ENCODE results near the gene ERI3. TPM values are rescaled to one million over a fixed set of nuclear protein-coding genes. Genes with fewer than 3 reads are reported as not detected.
A peak's percentile ranks its signal among the peaks of the same experiment; 100 is the strongest.

The ERI3 gene
- total and polyA plus RNA-seq, 2 of the 13 experiments (the other 11 are each of a cell fraction or from before 2014, with no cell fraction given): 35.6 to 35.9 TPM

DNA sequence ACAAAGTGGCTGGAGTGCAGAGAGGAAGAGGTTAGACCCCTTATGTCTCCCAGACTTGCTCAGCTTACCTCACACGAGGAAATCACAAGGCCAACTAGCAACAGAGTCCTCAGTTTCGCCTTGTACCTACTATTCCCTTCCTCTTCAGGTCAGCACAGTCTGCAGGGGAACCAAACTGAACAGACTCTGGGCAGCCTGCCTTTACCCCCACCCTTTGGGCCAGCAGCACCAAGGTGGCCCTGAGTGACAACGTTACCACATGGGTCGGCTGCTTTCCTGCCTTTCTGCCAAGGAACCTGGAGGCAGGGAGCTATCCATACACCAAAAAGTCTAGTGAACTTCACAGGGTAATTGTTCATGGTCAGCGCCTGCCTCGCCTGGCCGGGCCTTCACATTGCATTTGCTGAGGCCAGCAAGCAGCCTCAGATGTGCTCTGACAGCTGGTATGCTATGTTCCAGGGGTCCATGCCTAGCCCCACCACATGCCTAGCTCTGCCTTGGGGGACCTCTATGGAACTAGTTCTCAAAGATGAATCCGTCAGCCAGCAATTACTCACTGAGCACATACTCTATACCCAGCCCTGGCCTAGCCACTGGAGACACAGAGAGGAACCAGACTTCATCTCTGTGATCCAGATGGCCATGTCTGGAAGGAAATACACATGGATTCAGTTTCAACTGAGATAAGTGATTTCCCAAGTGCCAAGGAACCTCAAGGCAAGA is 72.2 kb downstream of the ERI3 start:
- H3K4me2 ChIP-seq (ENCODE audit: low read depth, low read length): peak overlapping the region; percentile 67
- no peak for FAIRE-seq
- peak overlapping the region in 1 of 3 experiments; percentile 12; a peak in 1 of 6 replicates for H3K4me3 ChIP-seq (replicated peaks in 1 of 3; ENCODE audit: insufficient read depth in 1 of 3, low read depth in 2 of 3, low read length in 3 of 3)
- no peak overlapping the region for H2AFZ ChIP-seq (ENCODE audit: low read length)
- TSS peak; percentile 75 for BruUV-seq (replicated peaks)
- ChIA-PET POLR2A (interaction anchor here (0.8 to 5.5 kb wide), 22 partner anchors 10 to 735 kb away, joined by 3 to 82 read pairs (median 8); partner anchors contain the start of genes ARMH1, DMAP1, KDM4A and TMEM53), CTCF (ENCODE audit: low intra/inter-chr PET ratio, low total read pairs) (interaction anchor here (0.7 to 0.8 kb wide), 2 partner anchors 35 to 65 kb away, joined by 3 read pairs; no protein-coding TSS in a partner anchor)
- H3K9ac ChIP-seq (ENCODE audit: insufficient read depth, low read depth, low read length): peak overlapping the region; percentile 53
- in situ Hi-C loops (cut with HindIII; ENCODE audit: extremely low pct_ligation_motif_present, low pct_unique_long_range_greater_than_20kb): loop anchor here (5.0 kb wide), 1 partner anchor 46 kb away; no protein-coding TSS in a partner anchor
- peak; percentile 37 for ATAC-seq
- peak; percentile 12 for DNase-seq (ENCODE audit: low spot score)
- H3K36me3 ChIP-seq (replicated peaks in 1 of 2; ENCODE audit: control insufficient read depth in 1 of 2, insufficient read depth in 2 of 2, low read length in 2 of 2): peaks cover 0 to 3% of the 10 kb centered on the region in 2 experiments; a peak in 1 of 5 replicates
- H3K27me3 ChIP-seq (ENCODE audit: control insufficient read depth in 1 of 2, insufficient read depth in 2 of 2, low read length in 2 of 2): no peaks in the 10 kb centered on the region
- peak overlapping the region; percentile 79 for H3K27ac ChIP-seq (ENCODE audit: extremely low read length, insufficient read depth, low read length)
- peaks cover 44% of the 10 kb centered on the region for H3K4me1 ChIP-seq (ENCODE audit: insufficient read depth, low read length)
- no peaks in the 10 kb centered on the region for H3K9me3 ChIP-seq (ENCODE audit: low read length)
- 52% methylated on average over 5 of the region's 8 CpGs for WGBS (ENCODE audit: low lambda C conversion rate)
- no peaks in the 10 kb centered on the region for H3K79me2 ChIP-seq (ENCODE audit: insufficient read depth, low read length)
- H4K20me1 ChIP-seq (ENCODE audit: insufficient read depth, low read length): no peaks in the 10 kb centered on the region
- intact Hi-C loops (cut with micrococcal nuclease; ENCODE audit: unreplicated experiment): loop anchor here (1.0 to 2.0 kb wide), 2 partner anchors 16 to 35 kb away; no protein-coding TSS in a partner anchor
- TF ChIP-seq ZNF891 (CRISPR knock-in tag; IDR thresholded peaks at IDR 0.05) (no peak), ZNF619 (CRISPR knock-in tag; IDR thresholded peaks at IDR 0.05) (0 out of 2 replicates have a peak, but pooled peaks have one; percentile 37), ZNF598 (CRISPR knock-in tag; IDR thresholded peaks at IDR 0.05; ENCODE audit: borderline replicate concordance) (0 out of 2 replicates have a peak, but pooled peaks have one; percentile 57), SOX13 (IDR thresholded peaks at IDR 0.05) (no peak), SOX13 (CRISPR knock-in tag; conservative IDR thresholded peaks at IDR 0.05 in 1 of 2, IDR thresholded peaks at IDR 0.05 in 1 of 2) (no peak), KLF12 (CRISPR knock-in tag; IDR thresholded peaks at IDR 0.05; ENCODE audit: borderline replicate concordance) (0 out of 2 replicates have a peak, but pooled peaks have one; percentile 1), PHF20 (CRISPR knock-in tag; IDR thresholded peaks at IDR 0.05) (peak; percentile 34; the same call in 1 of the 2 replicates), ZNF549 (CRISPR knock-in tag; IDR thresholded peaks at IDR 0.05) (no peak), ZNF839 (CRISPR knock-in tag; IDR thresholded peaks at IDR 0.05; ENCODE audit: borderline replicate concordance) (0 out of 2 replicates have a peak, but pooled peaks have one; percentile 64)
- TF ChIP-seq, protein P1, sequence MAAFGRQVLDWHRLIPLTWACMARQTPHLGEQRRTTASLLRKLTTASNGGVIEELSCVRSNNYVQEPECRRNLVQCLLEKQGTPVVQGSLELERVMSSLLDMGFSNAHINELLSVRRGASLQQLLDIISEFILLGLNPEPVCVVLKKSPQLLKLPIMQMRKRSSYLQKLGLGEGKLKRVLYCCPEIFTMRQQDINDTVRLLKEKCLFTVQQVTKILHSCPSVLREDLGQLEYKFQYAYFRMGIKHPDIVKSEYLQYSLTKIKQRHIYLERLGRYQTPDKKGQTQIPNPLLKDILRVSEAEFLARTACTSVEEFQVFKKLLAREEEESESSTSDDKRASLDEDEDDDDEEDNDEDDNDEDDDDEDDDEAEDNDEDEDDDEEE (CRISPR knock-in tag; IDR thresholded peaks at IDR 0.05): peak; percentile 1; the same call in 1 of the 2 replicates
- TF ChIP-seq, protein P2, sequence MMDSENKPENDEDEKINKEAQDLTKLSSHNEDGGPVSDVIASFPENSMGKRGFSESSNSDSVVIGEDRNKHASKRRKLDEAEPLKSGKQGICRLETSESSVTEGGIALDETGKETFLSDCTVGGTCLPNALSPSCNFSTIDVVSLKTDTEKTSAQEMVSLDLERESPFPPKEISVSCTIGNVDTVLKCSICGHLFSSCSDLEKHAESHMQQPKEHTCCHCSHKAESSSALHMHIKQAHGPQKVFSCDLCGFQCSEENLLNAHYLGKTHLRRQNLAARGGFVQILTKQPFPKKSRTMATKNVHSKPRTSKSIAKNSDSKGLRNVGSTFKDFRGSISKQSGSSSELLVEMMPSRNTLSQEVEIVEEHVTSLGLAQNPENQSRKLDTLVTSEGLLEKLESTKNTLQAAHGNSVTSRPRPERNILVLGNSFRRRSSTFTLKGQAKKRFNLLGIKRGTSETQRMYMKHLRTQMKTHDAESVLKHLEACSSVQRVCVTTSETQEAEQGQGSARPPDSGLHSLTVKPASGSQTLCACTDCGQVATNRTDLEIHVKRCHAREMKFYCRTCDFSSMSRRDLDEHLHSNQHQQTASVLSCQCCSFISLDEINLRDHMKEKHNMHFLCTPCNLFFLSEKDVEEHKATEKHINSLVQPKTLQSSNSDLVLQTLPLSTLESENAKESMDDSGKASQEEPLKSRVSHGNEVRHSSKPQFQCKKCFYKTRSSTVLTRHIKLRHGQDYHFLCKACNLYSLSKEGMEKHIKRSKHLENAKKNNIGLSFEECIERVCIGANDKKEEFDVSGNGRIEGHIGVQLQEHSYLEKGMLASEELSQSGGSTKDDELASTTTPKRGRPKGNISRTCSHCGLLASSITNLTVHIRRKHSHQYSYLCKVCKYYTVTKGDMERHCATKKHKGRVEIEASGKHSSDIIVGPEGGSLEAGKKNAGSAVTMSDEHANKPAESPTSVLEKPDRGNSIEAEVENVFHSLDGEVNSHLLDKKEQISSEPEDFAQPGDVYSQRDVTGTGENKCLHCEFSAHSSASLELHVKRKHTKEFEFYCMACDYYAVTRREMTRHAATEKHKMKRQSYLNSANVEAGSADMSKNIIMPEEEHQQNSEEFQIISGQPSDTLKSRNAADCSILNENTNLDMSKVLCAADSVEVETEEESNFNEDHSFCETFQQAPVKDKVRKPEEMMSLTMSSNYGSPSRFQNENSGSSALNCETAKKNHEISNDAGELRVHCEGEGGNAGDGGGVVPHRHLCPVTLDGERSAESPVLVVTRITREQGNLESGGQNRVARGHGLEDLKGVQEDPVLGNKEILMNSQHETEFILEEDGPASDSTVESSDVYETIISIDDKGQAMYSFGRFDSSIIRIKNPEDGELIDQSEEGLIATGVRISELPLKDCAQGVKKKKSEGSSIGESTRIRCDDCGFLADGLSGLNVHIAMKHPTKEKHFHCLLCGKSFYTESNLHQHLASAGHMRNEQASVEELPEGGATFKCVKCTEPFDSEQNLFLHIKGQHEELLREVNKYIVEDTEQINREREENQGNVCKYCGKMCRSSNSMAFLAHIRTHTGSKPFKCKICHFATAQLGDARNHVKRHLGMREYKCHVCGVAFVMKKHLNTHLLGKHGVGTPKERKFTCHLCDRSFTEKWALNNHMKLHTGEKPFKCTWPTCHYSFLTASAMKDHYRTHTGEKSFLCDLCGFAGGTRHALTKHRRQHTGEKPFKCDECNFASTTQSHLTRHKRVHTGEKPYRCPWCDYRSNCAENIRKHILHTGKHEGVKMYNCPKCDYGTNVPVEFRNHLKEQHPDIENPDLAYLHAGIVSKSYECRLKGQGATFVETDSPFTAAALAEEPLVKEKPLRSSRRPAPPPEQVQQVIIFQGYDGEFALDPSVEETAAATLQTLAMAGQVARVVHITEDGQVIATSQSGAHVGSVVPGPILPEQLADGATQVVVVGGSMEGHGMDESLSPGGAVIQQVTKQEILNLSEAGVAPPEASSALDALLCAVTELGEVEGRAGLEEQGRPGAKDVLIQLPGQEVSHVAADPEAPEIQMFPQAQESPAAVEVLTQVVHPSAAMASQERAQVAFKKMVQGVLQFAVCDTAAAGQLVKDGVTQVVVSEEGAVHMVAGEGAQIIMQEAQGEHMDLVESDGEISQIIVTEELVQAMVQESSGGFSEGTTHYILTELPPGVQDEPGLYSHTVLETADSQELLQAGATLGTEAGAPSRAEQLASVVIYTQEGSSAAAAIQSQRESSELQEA (CRISPR knock-in tag; IDR thresholded peaks at IDR 0.05; ENCODE audit: not compliant biosample characterization): peak; percentile 14
